ENCODE results near the gene MNX1.

Gene MNX1

DNA sequence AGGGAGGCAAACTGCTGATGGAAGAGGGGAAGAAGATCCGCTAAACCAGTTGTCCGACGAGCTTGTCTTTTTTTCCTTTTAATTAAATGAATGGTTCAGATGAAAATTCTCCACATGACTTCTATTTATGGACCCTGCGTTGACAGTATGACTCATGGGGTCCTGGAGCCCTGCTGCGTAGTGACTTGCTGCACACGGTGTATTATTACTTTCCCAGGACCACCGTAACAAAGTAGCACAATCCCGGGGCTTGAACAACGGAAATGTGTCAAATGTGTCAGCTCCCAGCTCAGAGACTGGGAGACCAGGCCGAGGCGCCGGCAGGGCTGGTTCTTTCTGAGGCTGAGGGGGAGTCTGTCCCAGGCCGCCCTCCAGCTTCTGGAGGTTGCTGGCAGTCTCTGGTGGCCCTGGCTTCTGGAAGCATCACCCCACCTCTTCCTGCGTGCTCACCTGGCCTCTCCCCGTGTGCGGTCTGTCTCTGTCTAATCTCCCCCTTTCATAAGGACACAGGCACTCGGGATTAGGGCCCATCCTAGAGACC, 33.8 kb upstream of the MNX1 start:
- no peaks in the 10 kb centered on the region for H3K36me3 ChIP-seq (ENCODE audit: control insufficient read depth, insufficient read depth, low read length, severe bottlenecking)
- DNase-seq (ENCODE audit: low read depth): no peak
- H3K4me3 ChIP-seq (ENCODE audit: low read length): peak overlapping the region; percentile 40
- no peaks in the 10 kb centered on the region for H3K9me3 ChIP-seq (ENCODE audit: control insufficient read depth, low read length)
- peaks cover 12% of the 10 kb centered on the region for H3K4me1 ChIP-seq (ENCODE audit: control insufficient read depth, insufficient read depth, low read length)
- peaks cover 19% of the 10 kb centered on the region for H3K27me3 ChIP-seq (replicated peaks; ENCODE audit: control insufficient read depth, insufficient read depth, low read length)
- no peak overlapping the region for H3K9ac ChIP-seq (ENCODE audit: low read length)

DNA sequence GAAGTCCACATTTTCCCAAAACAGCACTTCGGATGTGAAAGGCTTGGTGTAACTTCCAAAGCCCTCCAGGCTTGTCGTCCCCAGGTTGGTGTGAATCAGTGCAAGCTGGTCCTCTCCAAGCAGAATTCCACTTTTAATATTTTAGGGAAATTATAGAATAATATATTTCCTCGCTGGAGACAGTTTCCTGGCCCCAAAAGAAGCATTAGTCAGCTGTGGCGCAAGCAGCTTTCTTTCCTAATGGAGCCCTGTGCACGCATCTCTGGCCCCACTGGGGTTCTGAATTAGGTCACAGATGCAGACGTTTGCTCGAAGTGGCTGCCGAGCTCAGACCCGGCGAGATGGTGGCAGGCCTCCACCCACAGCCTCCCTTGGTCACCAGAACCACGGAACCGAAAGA, 33.3 kb upstream of the MNX1 start:
- no peak for DNase-seq (ENCODE audit: low read depth)
- H3K4me3 ChIP-seq (ENCODE audit: low read length): peak overlapping the region; percentile 40
- no peak overlapping the region for H3K9ac ChIP-seq (ENCODE audit: low read length)
- no peaks in the 10 kb centered on the region for H3K9me3 ChIP-seq (ENCODE audit: control insufficient read depth, low read length)
- H3K36me3 ChIP-seq (ENCODE audit: control insufficient read depth, insufficient read depth, low read length, severe bottlenecking): no peaks in the 10 kb centered on the region
- peaks cover 12% of the 10 kb centered on the region for H3K4me1 ChIP-seq (ENCODE audit: control insufficient read depth, insufficient read depth, low read length)
- H3K27me3 ChIP-seq (replicated peaks; ENCODE audit: control insufficient read depth, insufficient read depth, low read length): peaks cover 19% of the 10 kb centered on the region

- peaks cover 12% of the 10 kb centered on the region for H3K4me1 ChIP-seq (ENCODE audit: control insufficient read depth, insufficient read depth, low read length)
- no peak for DNase-seq (ENCODE audit: low read depth)
- H3K9me3 ChIP-seq (ENCODE audit: control insufficient read depth, low read length): peaks cover 5% of the 10 kb centered on the region
- H3K27me3 ChIP-seq (replicated peaks; ENCODE audit: control insufficient read depth, insufficient read depth, low read length): peaks cover 31% of the 10 kb centered on the region
- H3K36me3 ChIP-seq (ENCODE audit: control insufficient read depth, insufficient read depth, low read length, severe bottlenecking): no peaks in the 10 kb centered on the region
- H3K4me3 ChIP-seq (ENCODE audit: low read length): no peak overlapping the region
- no peak overlapping the region for H3K9ac ChIP-seq (ENCODE audit: low read length)
These were observed 31.2 kb upstream of the MNX1 start for GRCh38 chr7:157041514-157042277.

GRCh38 chr7:157041004-157041403, 30.5 kb upstream of the MNX1 start:
- no peak for DNase-seq (ENCODE audit: low read depth)
- H3K27me3 ChIP-seq (replicated peaks; ENCODE audit: control insufficient read depth, insufficient read depth, low read length): peaks cover 32% of the 10 kb centered on the region

GRCh38 chr7:157037635-157038034, 27.2 kb upstream of the MNX1 start:
- DNase-seq (ENCODE audit: low read depth): no peak
- H3K9ac ChIP-seq (ENCODE audit: low read length): no peak overlapping the region
- no peaks in the 10 kb centered on the region for H3K4me1 ChIP-seq (ENCODE audit: control insufficient read depth, insufficient read depth, low read length)
- H3K27me3 ChIP-seq (replicated peaks; ENCODE audit: control insufficient read depth, insufficient read depth, low read length): peaks cover 40% of the 10 kb centered on the region
- peaks cover 17% of the 10 kb centered on the region for H3K9me3 ChIP-seq (ENCODE audit: control insufficient read depth, low read length)
- no peaks in the 10 kb centered on the region for H3K36me3 ChIP-seq (ENCODE audit: control insufficient read depth, insufficient read depth, low read length, severe bottlenecking)
- no peak overlapping the region for H3K4me3 ChIP-seq (ENCODE audit: low read length)

More at GRCh38 chr7:157041004-157041403, 30.5 kb upstream of the MNX1 start:
- no peak overlapping the region for H3K9ac ChIP-seq (ENCODE audit: low read length)
- H3K4me1 ChIP-seq (ENCODE audit: control insufficient read depth, insufficient read depth, low read length): peaks cover 12% of the 10 kb centered on the region
- H3K9me3 ChIP-seq (ENCODE audit: control insufficient read depth, low read length): peaks cover 9% of the 10 kb centered on the region
- no peak overlapping the region for H3K4me3 ChIP-seq (ENCODE audit: low read length)
- no peaks in the 10 kb centered on the region for H3K36me3 ChIP-seq (ENCODE audit: control insufficient read depth, insufficient read depth, low read length, severe bottlenecking)

DNA sequence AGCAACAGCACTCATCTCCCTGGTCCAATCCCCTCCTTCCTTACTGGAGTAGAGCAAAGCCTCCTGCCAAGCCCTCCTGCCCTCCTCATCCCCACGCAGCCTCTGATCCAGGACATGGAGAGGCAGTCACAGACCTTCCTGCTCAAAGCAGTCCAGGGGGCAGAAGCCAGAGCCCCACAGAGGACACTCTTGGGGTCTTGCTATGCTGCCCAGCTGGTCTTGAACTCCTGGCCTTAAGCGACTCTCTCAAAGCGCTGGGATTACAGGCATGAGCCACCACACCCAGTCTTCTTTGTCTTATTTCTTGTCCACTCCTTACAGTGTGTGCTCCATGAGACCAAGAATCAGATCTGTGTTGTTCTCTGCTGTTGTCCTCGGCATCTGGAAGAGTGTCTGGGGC, 26.6 kb upstream of the MNX1 start:
- Histone ChIP-seq H3K4me3 (ENCODE audit: low read length) (no peak overlapping the region), H3K9ac (ENCODE audit: low read length) (no peak overlapping the region), H3K27me3 (replicated peaks; ENCODE audit: control insufficient read depth, insufficient read depth, low read length) (peaks cover 42% of the 10 kb centered on the region), H3K9me3 (ENCODE audit: control insufficient read depth, low read length) (peaks cover 17% of the 10 kb centered on the region), H3K4me1 (ENCODE audit: control insufficient read depth, insufficient read depth, low read length) (no peaks in the 10 kb centered on the region), H3K36me3 (ENCODE audit: control insufficient read depth, insufficient read depth, low read length, severe bottlenecking) (no peaks in the 10 kb centered on the region)
- no peak for DNase-seq (ENCODE audit: low read depth)

GRCh38 chr7:157035979-157036378, 25.5 kb upstream of the MNX1 start:
- H3K9me3 ChIP-seq (ENCODE audit: control insufficient read depth, low read length): peaks cover 17% of the 10 kb centered on the region
- no peak for DNase-seq (ENCODE audit: low read depth)

GRCh38 chr7:157035302-157035701, 24.8 kb upstream of the MNX1 start:
- DNase-seq (ENCODE audit: low read depth): no peak
- Histone ChIP-seq H3K27me3 (replicated peaks; ENCODE audit: control insufficient read depth, insufficient read depth, low read length) (peaks cover 38% of the 10 kb centered on the region), H3K36me3 (ENCODE audit: control insufficient read depth, insufficient read depth, low read length, severe bottlenecking) (no peaks in the 10 kb centered on the region), H3K4me3 (ENCODE audit: low read length) (no peak overlapping the region), H3K4me1 (ENCODE audit: control insufficient read depth, insufficient read depth, low read length) (no peaks in the 10 kb centered on the region), H3K9me3 (ENCODE audit: control insufficient read depth, low read length) (peaks cover 17% of the 10 kb centered on the region), H3K9ac (ENCODE audit: low read length) (no peak overlapping the region)

More at GRCh38 chr7:157035979-157036378, 25.5 kb upstream of the MNX1 start:
- no peaks in the 10 kb centered on the region for H3K4me1 ChIP-seq (ENCODE audit: control insufficient read depth, insufficient read depth, low read length)
- H3K36me3 ChIP-seq (ENCODE audit: control insufficient read depth, insufficient read depth, low read length, severe bottlenecking): no peaks in the 10 kb centered on the region
- no peak overlapping the region for H3K9ac ChIP-seq (ENCODE audit: low read length)
- H3K27me3 ChIP-seq (replicated peaks; ENCODE audit: control insufficient read depth, insufficient read depth, low read length): peaks cover 43% of the 10 kb centered on the region
- no peak overlapping the region for H3K4me3 ChIP-seq (ENCODE audit: low read length)

DNA sequence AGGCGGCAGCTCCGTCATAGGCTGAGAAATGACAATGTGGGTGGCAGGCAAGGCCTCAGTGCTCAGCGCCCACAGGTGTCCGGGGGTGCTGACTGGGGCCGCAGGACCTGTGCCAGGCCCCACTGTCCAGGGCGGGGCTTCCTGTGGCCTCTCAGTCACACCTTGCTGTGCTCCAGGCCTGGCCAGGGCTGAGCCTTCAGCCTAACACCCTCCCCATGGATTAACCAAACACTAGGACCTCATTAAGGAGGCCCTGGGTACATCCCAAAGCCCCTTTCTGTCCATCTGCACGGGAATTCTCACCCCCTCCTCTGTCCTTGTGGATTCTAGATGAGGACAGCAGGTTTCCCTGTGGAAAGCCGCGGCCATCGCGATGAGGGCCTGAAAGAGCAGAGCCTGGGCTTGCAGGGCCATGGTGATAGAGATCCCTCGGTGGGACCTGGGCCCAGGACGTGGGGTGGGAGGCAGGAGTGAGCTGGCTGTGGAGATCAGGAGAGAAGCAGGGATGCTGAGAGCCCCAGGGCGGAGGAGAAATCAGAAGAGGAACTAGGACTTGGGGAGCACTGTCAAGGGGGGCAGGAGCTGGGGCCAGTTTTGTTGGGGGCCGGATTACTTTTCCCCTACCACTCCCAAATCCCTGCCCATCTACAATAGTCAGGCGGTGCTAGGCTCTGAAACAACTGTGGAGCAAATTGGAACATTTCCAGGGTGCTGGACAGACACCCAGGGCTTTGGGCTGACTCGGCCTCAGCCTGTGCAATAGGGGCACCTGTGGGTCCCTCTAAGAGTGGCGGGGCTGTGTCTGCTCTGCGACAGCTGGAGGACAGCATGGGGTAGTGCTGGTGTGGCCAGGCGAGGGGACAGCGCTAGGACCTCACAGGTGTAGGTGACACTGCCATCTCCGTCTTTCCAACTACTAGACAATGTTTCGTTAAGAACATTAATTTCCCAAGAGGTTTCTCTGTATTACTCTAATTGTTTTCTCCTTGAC, 23.3 kb upstream of the MNX1 start:
- no peak for DNase-seq (ENCODE audit: low read depth)
- Histone ChIP-seq H3K4me3 (ENCODE audit: low read length) (no peak overlapping the region), H3K9me3 (ENCODE audit: control insufficient read depth, low read length) (peaks cover 17% of the 10 kb centered on the region), H3K27me3 (replicated peaks; ENCODE audit: control insufficient read depth, insufficient read depth, low read length) (peaks cover 43% of the 10 kb centered on the region), H3K36me3 (ENCODE audit: control insufficient read depth, insufficient read depth, low read length, severe bottlenecking) (no peaks in the 10 kb centered on the region), H3K9ac (ENCODE audit: low read length) (no peak overlapping the region), H3K4me1 (ENCODE audit: control insufficient read depth, insufficient read depth, low read length) (no peaks in the 10 kb centered on the region)

GRCh38 chr7:157032644-157033482, 22.4 kb upstream of the MNX1 start:
- DNase-seq (ENCODE audit: low read depth): no peak

More at GRCh38 chr7:157032644-157033482, 22.4 kb upstream of the MNX1 start:
- H3K9ac ChIP-seq (ENCODE audit: low read length): no peak overlapping the region
- H3K27me3 ChIP-seq (replicated peaks; ENCODE audit: control insufficient read depth, insufficient read depth, low read length): peaks cover 51% of the 10 kb centered on the region
- H3K4me1 ChIP-seq (ENCODE audit: control insufficient read depth, insufficient read depth, low read length): no peaks in the 10 kb centered on the region
- H3K36me3 ChIP-seq (ENCODE audit: control insufficient read depth, insufficient read depth, low read length, severe bottlenecking): no peaks in the 10 kb centered on the region
- H3K4me3 ChIP-seq (ENCODE audit: low read length): no peak overlapping the region
- peaks cover 17% of the 10 kb centered on the region for H3K9me3 ChIP-seq (ENCODE audit: control insufficient read depth, low read length)
